ENCODE data around the gene AP3D1.
"Not testable (repeated sequence)": the region's sequence is repeated elsewhere in the genome, so short reads cannot be mapped to it uniquely, and the experiment has no call there.

AP3D1 gene

GRCh38 chr19:2149980-2150793, 1.2 kb downstream of the AP3D1 start:
- DNase-seq: no peak

- no peak for DNase-seq
Observed at GRCh38 chr19:2148482-2149135, 2.8 kb downstream of the AP3D1 start.

GRCh38 chr19:2145831-2146241, 5.5 kb downstream of the AP3D1 start:
- no peak for DNase-seq

GRCh38 chr19:2144190-2144589, 7.2 kb downstream of the AP3D1 start:
- no peak for DNase-seq

- DNase-seq: no peak
Observed at GRCh38 chr19:2142173-2142829, 9.1 kb downstream of the AP3D1 start.

- DNase-seq: no peak
Observed at GRCh38 chr19:2140138-2140569, 11.2 kb downstream of the AP3D1 start.

GRCh38 chr19:2139385-2140137, 11.8 kb downstream of the AP3D1 start:
- DNase-seq: no peak

DNA sequence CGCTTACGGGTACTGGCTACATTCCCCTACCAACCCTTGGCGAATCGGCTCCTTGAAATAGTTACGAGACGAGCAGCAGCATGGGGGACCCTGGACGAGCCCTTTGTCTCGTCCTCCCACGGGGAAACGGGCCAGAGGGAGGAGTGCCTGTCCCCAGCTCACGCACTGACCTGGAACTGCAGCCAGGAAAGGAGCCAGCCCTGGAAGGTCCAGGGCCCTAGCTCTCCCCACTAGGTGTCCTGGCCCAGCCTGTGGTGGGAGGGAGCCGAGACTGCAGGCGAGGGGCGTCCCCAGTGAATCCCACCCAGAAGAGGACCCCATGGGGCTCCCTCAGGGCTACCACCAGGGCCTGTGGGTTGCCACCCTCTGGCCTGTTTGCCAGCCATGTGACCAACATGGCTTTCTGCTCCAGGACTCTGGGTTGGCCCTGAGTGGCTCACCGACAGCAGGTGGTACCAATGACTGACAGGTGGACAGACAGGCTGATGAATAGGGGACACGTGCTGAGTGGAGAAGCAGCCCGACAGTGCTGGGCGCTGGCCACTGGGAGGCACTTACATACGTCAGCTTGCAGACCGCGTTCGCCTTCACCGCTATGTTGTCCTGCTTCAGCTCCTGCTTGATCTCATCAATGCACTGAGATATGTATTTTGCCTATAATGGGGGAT, 13.2 kb downstream of the AP3D1 start:
- DNase-seq: no peak

GRCh38 chr19:2136796-2137195, 14.6 kb downstream of the AP3D1 start:
- DNase-seq: no peak

DNA sequence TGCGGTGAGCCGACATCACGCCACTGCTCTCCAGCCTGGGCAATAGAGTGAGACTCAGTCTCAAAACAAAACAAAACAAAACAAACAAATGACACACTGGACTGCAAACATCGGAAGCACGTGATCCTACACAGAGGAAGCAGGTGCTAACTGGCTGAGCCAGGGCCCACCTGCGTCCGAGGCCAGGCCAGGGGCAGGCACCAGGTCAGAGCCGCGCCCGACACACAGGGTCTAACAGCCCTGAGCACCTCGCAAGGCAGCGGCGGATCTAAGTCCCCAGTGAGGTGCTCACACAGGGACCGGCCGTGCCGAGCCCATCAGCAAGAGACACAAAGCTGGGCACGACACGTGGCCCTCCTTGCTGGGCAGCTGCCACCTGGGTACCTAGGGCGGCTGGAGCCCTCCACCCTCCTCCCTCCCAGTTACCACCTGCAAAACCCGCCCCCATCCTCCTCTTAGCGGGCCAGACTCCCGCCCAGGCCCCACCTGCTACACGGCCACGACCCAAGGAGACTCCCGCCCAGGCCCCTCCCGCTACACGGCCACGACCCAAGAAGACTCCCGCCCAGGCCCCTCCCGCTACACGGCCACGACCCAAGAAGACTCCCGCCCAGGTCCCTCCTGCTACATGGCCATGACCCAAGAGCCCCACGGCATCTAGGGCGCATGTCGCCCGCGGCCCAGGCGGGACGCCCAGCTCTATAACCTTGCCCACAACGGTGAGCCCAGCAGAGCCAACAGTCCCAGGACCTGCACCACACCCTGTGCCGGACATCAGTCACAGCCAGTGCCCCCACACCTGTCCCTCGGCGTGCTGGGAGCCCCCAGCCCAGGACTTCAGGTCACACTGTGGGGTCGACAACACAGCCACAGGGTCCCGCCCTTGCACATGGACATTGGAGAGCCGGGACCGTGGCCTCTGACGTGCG, 15.6 kb downstream of the AP3D1 start:
- no peak for DNase-seq

- DNase-seq: no peak
Observed at GRCh38 chr19:2132731-2133490, 18.5 kb downstream of the AP3D1 start.

DNA sequence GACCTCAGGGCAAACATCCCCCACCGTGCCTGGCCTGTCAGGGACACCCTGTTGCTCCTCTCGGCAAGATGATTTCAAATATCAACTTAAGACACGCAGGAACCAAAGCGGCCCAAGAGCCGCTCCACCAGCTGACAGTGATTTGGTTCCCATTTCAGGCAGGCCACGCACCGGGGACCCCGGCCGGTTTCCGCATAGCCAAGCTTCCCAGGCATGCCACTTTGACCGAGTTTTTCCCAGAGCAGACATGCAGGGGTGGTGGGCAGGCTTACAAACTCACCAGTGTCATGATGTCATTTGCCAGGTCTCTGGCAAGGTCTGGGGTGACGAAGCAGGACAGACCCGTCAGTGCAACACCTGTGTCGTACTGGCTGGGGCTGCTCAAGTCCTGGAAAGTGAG, 19.2 kb downstream of the AP3D1 start:
- DNase-seq: no peak

- not testable (repeated sequence) for DNase-seq
Observed at GRCh38 chr19:2131012-2131975, 20.1 kb downstream of the AP3D1 start.

- no peak for DNase-seq
Observed at GRCh38 chr19:2129892-2130770, 21.2 kb downstream of the AP3D1 start.

DNA sequence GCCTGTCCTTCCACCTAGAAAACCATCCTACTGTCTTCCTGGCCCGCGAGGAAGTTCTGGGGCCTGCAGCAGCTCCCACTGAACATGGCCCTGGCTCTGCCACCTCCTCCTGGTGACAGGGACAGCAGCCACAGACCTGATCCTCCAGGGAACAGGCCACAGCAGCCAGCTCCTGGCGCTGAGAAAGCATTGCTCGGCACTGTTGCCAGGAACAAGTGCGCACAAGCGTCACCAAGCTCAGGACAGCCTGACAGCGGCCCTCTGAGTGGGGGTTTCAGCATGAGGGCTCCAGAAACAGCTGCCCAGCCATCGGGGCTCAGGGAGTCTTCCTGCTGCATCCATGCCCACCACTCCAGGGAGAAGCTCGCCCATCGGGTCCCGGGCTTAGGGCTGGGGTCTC, 21.9 kb downstream of the AP3D1 start:
- DNase-seq: no peak

- no peak for DNase-seq
Observed at GRCh38 chr19:2129022-2129421, 22.3 kb downstream of the AP3D1 start.

DNA sequence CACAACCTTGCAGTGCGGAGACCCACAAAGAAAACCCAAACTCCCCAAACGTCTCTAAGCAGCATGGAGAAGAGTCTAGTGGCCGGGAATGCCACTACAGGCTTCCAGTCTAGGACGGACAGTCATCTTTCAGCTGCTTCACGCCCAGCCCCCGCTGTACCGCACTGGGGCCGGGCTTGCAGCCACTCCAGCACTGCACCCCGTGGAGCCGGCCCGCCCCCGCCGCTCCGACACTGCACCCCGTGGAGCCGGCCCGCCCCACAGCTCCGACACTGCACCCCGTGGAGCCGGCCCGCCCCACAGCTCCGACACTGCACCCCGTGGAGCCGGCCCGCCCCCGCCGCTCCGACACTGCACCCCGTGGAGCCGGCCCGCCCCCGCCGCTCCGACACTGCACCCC, 23.1 kb downstream of the AP3D1 start:
- DNase-seq: not testable (repeated sequence)

DNA sequence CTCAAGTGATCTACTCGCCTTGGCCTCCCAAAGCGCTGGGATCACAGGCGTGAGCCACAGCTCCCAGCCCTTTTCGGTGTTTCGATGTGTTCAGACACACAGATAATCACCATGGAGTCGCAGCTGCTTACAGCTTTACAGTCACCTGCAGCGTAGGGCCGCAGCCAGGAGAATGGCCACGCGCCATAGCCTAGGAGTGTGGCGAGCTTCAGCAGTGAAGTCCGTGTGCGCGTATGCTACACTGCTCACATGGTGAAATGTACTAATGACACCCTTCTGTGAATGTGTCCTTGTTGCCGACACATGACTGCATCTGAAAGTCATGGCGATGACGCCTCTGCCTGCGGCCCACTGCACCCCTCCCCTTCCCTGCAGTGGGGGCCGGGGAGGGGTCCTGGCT, 23.6 kb downstream of the AP3D1 start:
- DNase-seq: no peak

All from CD4-positive, alpha-beta T cell treated with Interleukin-15 for 1 hour (primary cell).